Fibroblast of pulmonary artery (primary cell): ENCODE measurements around the gene CWF19L2.
A peak's percentile ranks its signal among the peaks of the same experiment; 100 is the strongest.
"Not testable (repeated sequence)": the region's sequence is repeated elsewhere in the genome, so short reads cannot be mapped to it uniquely, and the experiment has no call there.

ENCODE experiments used
- DNase-seq: peaks from one replicate; pipeline ENCODE4 v3.0.0-alpha.2; 2010; ENCODE audit warnings: low read depth
- H3K4me3 ChIP-seq: replicated peaks from 2 replicates; pipeline ENCODE4 v1.5.1; 2011; ENCODE audit warnings: low read depth, mild to moderate bottlenecking, control low read depth, low read length, moderate library complexity
- CTCF ChIP-seq: IDR thresholded peaks from 2 replicates; pipeline ENCODE4 v1.5.1; 2011; ENCODE audit warnings: mild to moderate bottlenecking, control low read depth, low read length, inconsistent platforms; ENCODE audit errors: missing control alignments

Gene CWF19L2

GRCh38 chr11:107468596-107468995, 11.0 kb upstream of the CWF19L2 start:
- no peak overlapping the region for H3K4me3 ChIP-seq
- peak; percentile 55 for DNase-seq
- TF ChIP-seq CTCF, result no peak

- no peak for DNase-seq
- no peak for TF ChIP-seq CTCF
- H3K4me3 ChIP-seq, result no peak overlapping the region
These were observed 10.1 kb upstream of the CWF19L2 start for GRCh38 chr11:107467696-107468095.

- not testable (repeated sequence) for DNase-seq, H3K4me3 ChIP-seq
These were observed 8.7 kb upstream of the CWF19L2 start for GRCh38 chr11:107466275-107466866.

- peak; percentile 9 for DNase-seq
- no peak for TF ChIP-seq CTCF
These were observed 444 bp downstream of the CWF19L2 start for GRCh38 chr11:107457205-107457557.

GRCh38 chr11:107453594-107454286, 3.9 kb downstream of the CWF19L2 start:
- no peak for TF ChIP-seq CTCF
- no peak overlapping the region for H3K4me3 ChIP-seq
- DNase-seq, result no peak

More at GRCh38 chr11:107457205-107457557, 444 bp downstream of the CWF19L2 start:
- H3K4me3 ChIP-seq, result peak overlapping the region; percentile 96

GRCh38 chr11:107446822-107447431, 10.7 kb downstream of the CWF19L2 start:
- TF ChIP-seq CTCF, result no peak
- no peak for DNase-seq
- H3K4me3 ChIP-seq, result no peak overlapping the region

GRCh38 chr11:107442715-107443215, 14.9 kb downstream of the CWF19L2 start:
- no peak overlapping the region for H3K4me3 ChIP-seq
- no peak for TF ChIP-seq CTCF
- DNase-seq, result no peak
